Stomach (tissue), 4 donors: Measurements from ENCODE around the gene ARHGAP26.

Experiments used
- CTCF ChIP-seq, 7 experiments: fragments of 450-650 bp in 4 of 7; fragments of 200-600 bp in 3 of 7; sonication (generic) in 3 of 7; IDR thresholded peaks; one replicate each; pipeline ENCODE4 v1.5.1; 2016 to 2019; ENCODE audit warnings: antibody characterized with exemption in 7 of 7, control low read depth in 2 of 7, mild to moderate bottlenecking in 1 of 7
- POLR2A ChIP-seq, 4 donors: fragments of 450-650 bp; IDR thresholded peaks; one replicate each; pipeline ENCODE4 v1.6.1; 2016; ENCODE audit warnings: antibody characterized with exemption in 4 of 4, control low read depth in 2 of 4, mild to moderate bottlenecking in 1 of 4, moderate library complexity in 1 of 4

GRCh38 chr5:143188692-143189091, 418.5 kb downstream of the ARHGAP26 start:
- TF ChIP-seq CTCF (IDR thresholded peaks at IDR 0.05): no peak
- TF ChIP-seq POLR2A (IDR thresholded peaks at IDR 0.05): no peak
